HPDE6-E6E7 (cell line): Measurements from ENCODE around the gene DLAT.
"Not testable (repeated sequence)": the region's sequence is repeated elsewhere in the genome, so short reads cannot be mapped to it uniquely, and the experiment has no call there.

ENCODE experiments used
- DNase-seq: peaks from one replicate; pipeline ENCODE4 v3.0.0; 2011; ENCODE audit warnings: missing footprints; ENCODE audit errors: extremely low spot score

DLAT gene

DNA sequence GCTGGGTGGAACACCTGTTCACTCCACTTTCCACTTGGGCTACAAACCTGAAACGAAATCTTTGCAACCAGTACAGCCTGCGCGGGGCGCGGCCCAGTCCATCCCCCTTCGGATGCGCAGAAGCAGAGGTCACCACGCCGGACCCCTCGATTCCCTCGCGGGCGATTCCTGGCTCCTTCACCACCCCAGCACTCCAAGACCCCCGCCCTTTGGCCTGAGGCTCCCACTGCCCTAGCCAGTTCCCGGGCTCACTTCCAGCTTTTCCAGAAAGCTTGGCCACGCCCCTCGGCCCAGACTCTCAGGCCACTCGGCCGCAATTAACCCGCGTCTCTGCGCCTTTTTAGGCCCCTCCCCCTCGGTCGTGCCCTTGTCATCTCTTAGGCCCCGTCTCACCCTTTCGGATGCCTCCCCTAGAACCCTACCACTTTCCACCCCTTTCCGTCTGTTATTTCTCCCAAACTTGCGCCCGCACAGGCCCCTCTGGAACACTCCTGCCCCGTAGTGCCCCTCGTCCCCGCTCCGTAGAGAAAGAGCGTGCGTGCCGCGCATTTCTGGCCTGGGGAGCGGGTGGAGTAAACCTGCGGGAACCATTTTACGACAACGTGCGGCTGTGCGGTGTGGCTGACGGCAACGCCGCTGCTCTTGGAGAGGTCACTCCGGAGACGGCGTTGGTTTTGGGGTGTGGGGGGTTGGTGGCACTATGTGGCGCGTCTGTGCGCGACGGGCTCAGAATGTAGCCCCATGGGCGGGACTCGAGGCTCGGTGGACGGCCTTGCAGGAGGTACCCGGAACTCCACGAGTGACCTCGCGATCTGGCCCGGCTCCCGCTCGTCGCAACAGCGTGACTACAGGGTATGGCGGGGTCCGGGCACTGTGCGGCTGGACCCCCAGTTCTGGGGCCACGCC, at the start of gene DLAT:
DLAT (plus strand) TSS at position 636 of the 906 bp plus-strand sequence; CDS start at position 701, 65 bp downstream.
- peak; percentile 81 for DNase-seq

GRCh38 chr11:111976119-111976766, 49.0 kb upstream of the DLAT start:
- DNase-seq: no peak

GRCh38 chr11:111976767-111977145, 48.5 kb upstream of the DLAT start:
- no peak for DNase-seq

- peak; percentile 47 for DNase-seq
These were observed 47.8 kb upstream of the DLAT start for GRCh38 chr11:111977146-111978027.

- DNase-seq: peak; percentile 74
These were observed 47.0 kb upstream of the DLAT start for GRCh38 chr11:111978028-111978771.

- DNase-seq: no peak
These were observed 45.1 kb upstream of the DLAT start for GRCh38 chr11:111980062-111980461.

DNA sequence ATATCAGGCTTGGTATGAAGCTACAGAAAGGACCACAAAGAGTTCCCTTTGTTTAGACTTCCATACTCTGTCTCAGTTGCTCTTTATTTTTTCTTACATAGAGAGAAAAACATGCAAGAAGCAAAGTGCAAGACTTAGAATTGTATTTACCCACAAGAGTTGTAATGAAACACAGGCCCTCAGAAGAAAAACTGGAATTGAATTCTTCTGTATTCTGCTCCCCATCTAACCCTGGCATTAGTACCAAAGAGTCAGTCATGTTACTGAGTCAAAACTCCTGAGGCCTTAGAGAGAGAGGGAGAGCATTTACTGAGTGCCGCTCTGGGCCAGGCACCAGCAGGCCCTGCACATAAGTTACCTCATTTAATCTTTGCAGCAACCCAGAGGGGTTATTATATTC, 43.9 kb upstream of the DLAT start:
- DNase-seq: no peak

- peak; percentile 66 for DNase-seq
These were observed 43.2 kb upstream of the DLAT start for GRCh38 chr11:111982019-111982464.

GRCh38 chr11:111982541-111983186, 42.5 kb upstream of the DLAT start:
- no peak for DNase-seq

DNA sequence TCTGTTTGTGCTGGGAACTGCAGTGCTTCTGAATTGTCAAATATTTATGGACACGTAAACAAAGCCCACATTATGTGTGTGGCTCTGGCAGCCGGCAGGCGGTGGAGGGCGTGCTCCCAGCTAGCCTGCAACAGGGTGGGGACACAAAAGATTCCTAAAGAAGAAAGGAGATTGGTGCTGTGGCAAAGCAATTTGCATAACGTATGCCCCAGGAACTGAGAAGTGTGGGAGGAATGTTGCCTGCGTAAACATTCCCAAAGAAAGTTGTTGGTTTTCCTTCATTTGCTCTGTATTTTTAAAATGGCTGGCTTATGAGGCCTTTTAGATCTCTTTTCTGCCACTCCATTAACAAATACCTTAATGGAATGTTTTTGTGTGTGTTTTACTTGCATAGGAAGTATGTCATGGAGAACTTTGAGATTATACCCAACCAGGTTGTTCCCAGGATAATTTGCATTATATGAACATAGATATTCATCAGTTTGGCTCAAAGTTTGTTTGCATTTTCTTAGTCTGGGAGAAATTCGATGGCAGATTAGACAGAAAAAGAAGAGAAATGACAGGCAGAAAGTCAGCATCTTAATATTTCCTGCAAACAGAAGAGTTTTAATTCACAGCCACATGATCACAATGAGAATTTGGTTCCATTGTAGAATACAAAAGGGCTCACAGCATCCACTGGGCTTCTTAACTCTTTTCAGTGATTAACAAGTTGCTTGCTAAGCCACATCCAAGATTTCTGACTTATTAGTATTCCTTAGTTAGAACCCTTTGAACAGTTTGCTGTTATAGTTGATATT, 41.8 kb upstream of the DLAT start:
- DNase-seq: peak; percentile 50

DNA sequence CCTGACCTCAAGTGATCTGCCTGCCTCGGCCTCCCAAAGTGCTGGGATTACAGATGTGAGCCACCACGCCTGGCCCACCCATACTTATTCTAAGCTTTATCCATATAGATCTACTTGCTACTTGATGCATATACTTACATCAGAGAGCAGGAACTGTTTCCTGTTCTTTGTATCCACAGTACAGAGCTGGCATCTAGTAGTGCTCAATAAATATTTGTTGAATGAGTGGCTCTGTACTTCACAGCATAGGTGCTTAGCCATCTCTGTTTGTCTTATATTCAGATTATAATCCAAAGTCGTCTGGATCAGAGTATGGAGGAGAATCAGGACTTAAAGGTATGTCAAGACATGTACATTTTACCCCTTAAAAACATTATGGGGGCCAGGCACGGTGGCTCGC, 38.6 kb upstream of the DLAT start:
- no peak for DNase-seq

- no peak for DNase-seq
These were observed 34.8 kb upstream of the DLAT start for GRCh38 chr11:111990381-111990780.

- DNase-seq: no peak
These were observed 32.9 kb upstream of the DLAT start for GRCh38 chr11:111992206-111992855.

GRCh38 chr11:111996129-111996528, 29.1 kb upstream of the DLAT start:
- DNase-seq: no peak

DNA sequence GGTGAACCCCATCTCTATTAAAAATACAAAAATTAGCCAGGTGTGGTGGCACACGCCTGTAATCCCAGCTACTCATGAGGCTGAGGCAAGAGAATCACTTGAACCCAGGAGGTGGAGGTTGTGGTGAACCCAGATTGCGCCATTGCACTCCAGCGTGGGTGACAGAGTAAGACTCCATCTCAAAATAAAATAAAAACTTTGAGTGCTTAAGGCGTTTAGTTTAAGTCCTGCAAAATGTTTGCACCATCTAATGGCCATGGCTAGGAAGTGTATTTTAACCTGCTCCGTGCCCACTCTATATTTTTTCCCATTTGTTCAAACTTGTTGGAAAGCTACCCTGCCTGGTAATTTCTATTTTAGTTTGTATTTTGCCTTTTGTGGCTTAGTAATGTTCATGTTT, 28.5 kb upstream of the DLAT start:
- not testable (repeated sequence) for DNase-seq

GRCh38 chr11:111999111-111999510, 26.1 kb upstream of the DLAT start:
- no peak for DNase-seq

DNA sequence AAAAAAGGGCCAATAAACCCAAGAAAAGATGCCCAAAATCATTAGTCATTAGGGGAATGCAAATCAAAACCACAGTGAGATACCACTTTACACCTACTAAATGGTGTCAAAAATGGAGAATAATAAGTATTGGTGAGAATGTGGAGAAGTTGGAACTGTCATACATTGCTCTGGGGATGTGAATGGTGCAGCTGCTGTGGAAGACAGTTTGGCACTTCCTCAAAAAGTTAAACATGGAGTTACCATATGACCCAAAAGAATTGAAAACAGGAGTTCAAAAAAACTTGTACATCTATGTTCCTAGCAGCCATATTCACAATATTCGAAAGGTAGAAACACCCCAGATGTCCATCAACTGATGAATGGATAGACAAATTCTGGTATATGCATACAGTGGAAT, 24.5 kb upstream of the DLAT start:
- DNase-seq: no peak

GRCh38 chr11:112002491-112003216, 22.6 kb upstream of the DLAT start:
- no peak for DNase-seq

GRCh38 chr11:112004389-112004788, 20.8 kb upstream of the DLAT start:
- DNase-seq: no peak
